COLO668 (cell line): ENCODE measurements around the gene GRIK3.

Experiments used
- DNase-seq: peaks from one replicate; lab custom pipeline; 2025; ENCODE audit not compliant: unreplicated experiment; lab: John Stamatoyannopoulos, UW

The GRIK3 gene

GRCh38 chr1:36858981-36859380 is 175.3 kb downstream of the GRIK3 start:
- no peak for DNase-seq

DNA sequence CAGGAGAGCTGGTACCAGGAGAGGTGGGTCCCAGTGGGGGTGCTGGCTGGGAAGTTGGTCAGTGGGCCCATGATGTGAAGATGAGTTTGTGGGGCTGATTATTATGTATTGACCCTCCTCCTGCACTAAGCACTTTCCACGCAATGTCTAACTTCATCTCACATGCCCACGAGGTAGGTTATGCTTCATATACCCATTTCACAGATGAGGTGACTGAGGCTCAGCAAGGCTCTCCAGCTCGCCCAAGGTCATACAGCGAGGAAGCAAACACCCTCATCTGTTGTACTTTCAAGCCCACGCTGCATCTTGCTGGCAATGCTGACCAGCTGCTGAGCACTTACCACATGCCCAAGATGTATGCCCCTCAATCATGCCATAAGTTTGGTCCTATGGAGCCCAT is 175.8 kb downstream of the GRIK3 start:
- no peak for DNase-seq

DNA sequence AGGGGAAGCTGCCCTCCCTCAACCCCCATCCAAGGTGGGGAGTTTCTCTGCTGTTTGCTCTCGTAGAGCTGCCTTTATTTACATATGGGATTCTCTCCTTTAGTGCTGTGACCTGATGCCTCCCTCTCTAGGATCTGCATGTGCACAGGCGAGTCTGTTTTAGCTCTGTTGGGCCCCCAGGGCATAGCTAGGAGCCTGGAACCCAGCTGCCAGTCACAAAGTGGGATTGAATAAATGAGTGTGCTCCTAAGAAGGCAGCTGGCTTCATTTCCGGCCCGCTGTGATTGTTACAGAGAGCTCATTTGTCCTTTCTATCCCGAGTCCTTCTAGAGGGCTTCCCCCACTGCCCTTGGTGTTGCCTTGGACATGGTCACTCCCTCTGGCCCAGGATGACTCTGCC is 176.6 kb downstream of the GRIK3 start:
- DNase-seq = peak; percentile 97

DNA sequence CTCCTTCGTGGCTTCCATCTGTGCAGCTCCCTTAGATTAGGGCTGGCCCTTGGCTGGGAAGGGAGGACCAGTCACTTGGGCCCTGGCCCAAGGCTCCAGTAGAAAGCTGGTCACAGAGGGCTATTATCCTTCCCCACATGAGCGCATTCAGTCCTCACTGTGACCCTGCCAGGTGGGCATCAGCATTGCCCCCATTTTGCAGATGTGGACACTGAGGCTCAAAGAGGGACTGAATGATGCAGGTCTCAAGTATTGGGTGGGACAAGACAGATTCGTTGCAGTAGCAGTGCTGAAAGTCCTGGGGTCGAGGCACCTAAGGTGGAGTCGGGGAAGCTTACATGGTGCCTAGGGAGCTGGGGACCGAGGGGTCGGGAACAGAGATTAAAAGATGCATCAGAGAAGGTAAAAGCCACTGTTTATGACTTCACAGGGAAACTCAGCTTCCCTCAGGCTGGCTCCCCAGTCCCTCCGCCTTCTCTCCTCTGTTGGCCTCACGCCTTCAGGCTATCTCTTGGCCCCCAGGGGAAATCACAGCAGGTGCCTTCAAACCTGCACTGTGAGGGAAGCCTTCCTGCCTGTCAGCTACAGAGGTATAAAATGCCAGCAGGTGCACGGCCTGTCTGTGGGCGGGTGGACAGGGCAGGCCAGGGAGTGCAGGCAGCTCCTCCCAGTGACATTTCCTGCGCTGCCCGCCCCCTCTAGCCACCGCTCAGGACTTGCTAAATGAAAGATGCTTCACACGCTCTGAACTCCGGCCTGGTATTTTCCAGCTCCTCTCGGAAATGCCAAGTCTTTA is 178.4 kb downstream of the GRIK3 start:
- peak; percentile 98 for DNase-seq

DNA sequence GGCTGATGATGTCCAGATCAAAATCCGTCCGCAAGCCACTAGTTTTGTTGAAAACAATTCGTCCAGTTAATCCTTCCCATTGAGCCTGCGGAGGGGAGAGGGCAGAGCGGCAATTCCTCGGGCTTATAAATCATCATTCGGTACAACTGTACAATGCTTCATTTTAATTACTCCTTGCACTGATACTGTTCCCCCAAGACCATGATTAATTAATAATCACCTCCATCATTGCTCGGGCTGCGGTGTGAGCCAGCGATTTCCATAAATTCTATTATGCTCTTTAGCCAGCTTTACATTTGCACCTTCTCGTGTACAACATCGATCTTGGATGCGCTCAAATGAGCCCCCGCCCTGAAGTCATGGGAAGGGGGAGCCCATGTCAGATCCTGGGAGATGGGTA is 180.7 kb downstream of the GRIK3 start:
- no peak for DNase-seq

GRCh38 chr1:36852586-36852985 is 181.7 kb downstream of the GRIK3 start:
- DNase-seq = no peak

- no peak for DNase-seq
Observed at GRCh38 chr1:36851595-36851994, 182.7 kb downstream of the GRIK3 start.

DNA sequence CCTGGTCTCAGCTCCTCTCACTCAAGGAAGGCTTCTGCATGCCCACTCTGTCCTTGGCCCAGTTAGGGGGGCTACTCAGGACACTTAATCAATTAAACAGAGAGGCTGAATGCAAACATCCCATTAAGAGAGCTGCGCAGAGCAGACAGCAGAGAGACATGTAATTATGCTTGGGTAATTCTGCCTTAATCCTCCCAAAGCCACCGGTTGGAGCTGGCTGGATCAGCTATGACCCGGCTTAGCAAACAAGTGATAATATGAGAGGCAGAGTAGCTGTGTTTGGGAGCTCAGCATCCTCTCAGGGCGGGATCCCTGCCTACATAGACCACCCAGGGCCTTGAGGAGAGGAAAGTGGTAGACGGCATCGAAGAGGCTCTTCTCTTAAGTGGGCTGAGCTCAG is 183.2 kb downstream of the GRIK3 start:
- no peak for DNase-seq

- DNase-seq = no peak
Observed at GRCh38 chr1:36849956-36850355, 184.4 kb downstream of the GRIK3 start.

- DNase-seq = no peak
Observed at GRCh38 chr1:36847761-36848160, 186.6 kb downstream of the GRIK3 start.

GRCh38 chr1:36847186-36847585 is 187.1 kb downstream of the GRIK3 start:
- no peak for DNase-seq

DNA sequence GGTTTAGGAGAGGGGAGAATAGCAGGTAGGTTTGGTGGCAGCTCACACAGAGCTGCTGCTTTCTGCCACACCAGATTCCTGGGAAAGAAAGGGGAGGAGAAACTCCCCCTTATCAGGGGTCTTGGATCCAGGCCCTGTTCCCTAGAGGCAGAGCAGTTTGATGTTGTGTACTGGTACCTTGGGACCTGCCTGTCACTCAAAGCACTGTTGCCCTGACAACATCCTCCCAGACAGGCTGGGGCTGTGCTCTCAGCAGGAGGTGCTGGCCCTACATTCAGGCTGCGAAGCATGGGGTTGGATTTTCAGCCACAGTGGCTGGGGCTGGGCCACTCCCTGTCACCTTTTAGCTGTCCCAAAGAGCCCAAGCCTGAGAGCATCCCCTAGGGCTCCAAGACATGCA is 188.0 kb downstream of the GRIK3 start:
- DNase-seq = no peak

- DNase-seq = no peak
Observed at GRCh38 chr1:36845802-36846201, 188.5 kb downstream of the GRIK3 start.

GRCh38 chr1:36844917-36845316 is 189.4 kb downstream of the GRIK3 start:
- no peak for DNase-seq

GRCh38 chr1:36843906-36844610 is 190.3 kb downstream of the GRIK3 start:
- no peak for DNase-seq

DNA sequence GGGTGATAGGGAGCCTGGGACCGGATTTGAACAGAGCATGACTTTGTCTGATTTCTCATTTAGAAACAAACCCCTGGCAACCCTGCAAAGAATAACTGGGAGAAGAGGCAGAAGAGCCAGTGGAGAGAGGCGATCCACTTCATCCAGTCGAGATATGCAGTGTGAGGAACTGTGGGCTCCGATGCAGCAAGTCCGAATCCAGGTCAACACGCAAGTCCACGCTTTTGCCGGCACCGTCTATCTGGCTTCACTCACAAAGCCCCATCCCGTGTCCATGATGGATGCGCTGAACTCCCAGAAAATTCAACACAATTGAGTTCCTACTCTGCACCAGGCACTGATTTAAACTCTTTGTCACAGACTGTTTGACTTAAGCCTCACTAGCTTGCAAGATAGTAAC is 191.3 kb downstream of the GRIK3 start:
- no peak for DNase-seq

GRCh38 chr1:36842448-36842847 is 191.9 kb downstream of the GRIK3 start:
- no peak for DNase-seq

- DNase-seq = no peak
Observed at GRCh38 chr1:36839485-36839884, 194.8 kb downstream of the GRIK3 start.

GRCh38 chr1:36838888-36839287 is 195.4 kb downstream of the GRIK3 start:
- DNase-seq = no peak

GRCh38 chr1:36836916-36837315 is 197.4 kb downstream of the GRIK3 start:
- no peak for DNase-seq

- DNase-seq = peak; percentile 87
Observed at GRCh38 chr1:36836196-36836883, 198.0 kb downstream of the GRIK3 start.

DNA sequence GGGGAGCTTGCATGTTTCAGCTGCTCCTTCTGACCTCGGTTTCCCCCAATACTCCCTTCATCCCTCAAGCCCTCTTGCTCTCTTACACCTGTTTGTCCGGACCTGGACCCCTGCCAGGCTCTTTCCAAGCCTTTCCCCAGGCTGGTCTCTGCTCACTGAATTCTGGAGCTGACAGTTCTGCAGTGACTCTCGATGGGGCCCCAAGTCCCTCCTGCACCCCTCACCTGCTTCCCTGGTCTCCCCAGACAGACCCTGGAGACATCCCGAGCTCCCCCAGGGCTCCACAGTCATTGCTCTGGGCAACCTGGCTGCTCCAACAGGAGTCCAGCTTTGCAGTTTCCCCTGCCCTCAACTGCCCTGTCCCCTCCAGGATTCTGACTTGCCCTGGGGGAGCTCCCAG is 198.6 kb downstream of the GRIK3 start:
- DNase-seq = no peak
